ENCODE measurements around the gene TSNAX. TPM values are rescaled to one million over a fixed set of nuclear protein-coding genes. Genes with fewer than 3 reads are reported as not detected.

Gene TSNAX
- polyA plus RNA-seq, 1 donor (not counting 4 experiments of a cell fraction or from before 2014, with no cell fraction given), result 32.6 TPM

GRCh38 chr1:231610388-231610787 is 81.9 kb downstream of the TSNAX start:
- no peaks in the 10 kb centered on the region for H3K36me3 ChIP-seq (ENCODE audit: control insufficient read depth in 2 of 2, extremely low read depth in 1 of 2, insufficient read depth in 2 of 2, low read length in 2 of 2)
- dilution Hi-C loops (cut with MboI; ENCODE audit: extremely low pct_ligation_motif_present, low sequenced_read_pairs), result no loop called here
- DNase-seq (ENCODE audit: low read depth, low spot score) (no peak), FAIRE-seq (no peak)
- no peaks in the 10 kb centered on the region for H3K9me1 ChIP-seq (ENCODE audit: control insufficient read depth, extremely low read depth, insufficient read depth, low read length)
- H3K79me2 ChIP-seq (ENCODE audit: control insufficient read depth, insufficient read depth, low read length), result no peaks in the 10 kb centered on the region
- no peak overlapping the region for H2AFZ ChIP-seq (ENCODE audit: control insufficient read depth, low read length)
- H3K9me3 ChIP-seq (ENCODE audit: control insufficient read depth, low read depth, low read length), result no peaks in the 10 kb centered on the region
- no peak overlapping the region for H3K27ac ChIP-seq (ENCODE audit: control insufficient read depth, insufficient read depth, low read length)
- H4K20me1 ChIP-seq (ENCODE audit: control insufficient read depth, extremely low read depth, insufficient read depth, low read length), result no peaks in the 10 kb centered on the region
- H3K4me2 ChIP-seq (ENCODE audit: control insufficient read depth, extremely low read depth, insufficient read depth, low read depth, low read length), result no peak overlapping the region
- H3K27me3 ChIP-seq (ENCODE audit: control insufficient read depth, extremely low read depth, insufficient read depth, low read length), result no peaks in the 10 kb centered on the region
- H3K9ac ChIP-seq (ENCODE audit: control insufficient read depth, extremely low read depth, insufficient read depth, low read length), result no peak overlapping the region
- H3K4me3 ChIP-seq (ENCODE audit: control insufficient read depth in 2 of 3, extremely low read depth in 1 of 3, insufficient read depth in 2 of 3, low read depth in 1 of 3, low read length in 3 of 3), result no peak overlapping the region
- H3K4me1 ChIP-seq (ENCODE audit: control insufficient read depth, extremely low read depth, insufficient read depth, low read length), result no peaks in the 10 kb centered on the region
- TF ChIP-seq EZH2 (IDR thresholded peaks at IDR 0.05; ENCODE audit: low read length) (no peak), CTCF (optimal IDR thresholded peaks at IDR 0.05 in 1 of 3, IDR thresholded peaks at IDR 0.05 in 1 of 3, conservative IDR thresholded peaks at IDR 0.05 in 1 of 3; ENCODE audit: extremely low read depth in 1 of 3, insufficient read depth in 2 of 3, low read length in 3 of 3) (no peak)

- Histone ChIP-seq H4K20me1 (ENCODE audit: control insufficient read depth, extremely low read depth, insufficient read depth, low read length) (no peaks in the 10 kb centered on the region), H3K9me3 (ENCODE audit: control insufficient read depth, low read depth, low read length) (no peaks in the 10 kb centered on the region), H2AFZ (ENCODE audit: control insufficient read depth, low read length) (no peak overlapping the region), H3K79me2 (ENCODE audit: control insufficient read depth, insufficient read depth, low read length) (no peaks in the 10 kb centered on the region), H3K9me1 (ENCODE audit: control insufficient read depth, extremely low read depth, insufficient read depth, low read length) (no peaks in the 10 kb centered on the region), H3K36me3 (ENCODE audit: control insufficient read depth in 2 of 2, extremely low read depth in 1 of 2, insufficient read depth in 2 of 2, low read length in 2 of 2) (no peaks in the 10 kb centered on the region), H3K4me2 (ENCODE audit: control insufficient read depth, extremely low read depth, insufficient read depth, low read depth, low read length) (no peak overlapping the region), H3K4me1 (ENCODE audit: control insufficient read depth, extremely low read depth, insufficient read depth, low read length) (no peaks in the 10 kb centered on the region), H3K9ac (ENCODE audit: control insufficient read depth, extremely low read depth, insufficient read depth, low read length) (no peak overlapping the region), H3K27ac (ENCODE audit: control insufficient read depth, insufficient read depth, low read length) (no peak overlapping the region), H3K27me3 (ENCODE audit: control insufficient read depth, extremely low read depth, insufficient read depth, low read length) (no peaks in the 10 kb centered on the region), H3K4me3 (ENCODE audit: control insufficient read depth in 2 of 3, extremely low read depth in 1 of 3, insufficient read depth in 2 of 3, low read depth in 1 of 3, low read length in 3 of 3) (no peak overlapping the region)
- FAIRE-seq, result no peak
- DNase-seq (ENCODE audit: low read depth, low spot score), result no peak
- dilution Hi-C loops (cut with MboI; ENCODE audit: extremely low pct_ligation_motif_present, low sequenced_read_pairs), result no loop called here
- TF ChIP-seq EZH2 (IDR thresholded peaks at IDR 0.05; ENCODE audit: low read length) (no peak), CTCF (optimal IDR thresholded peaks at IDR 0.05 in 1 of 3, IDR thresholded peaks at IDR 0.05 in 1 of 3, conservative IDR thresholded peaks at IDR 0.05 in 1 of 3; ENCODE audit: extremely low read depth in 1 of 3, insufficient read depth in 2 of 3, low read length in 3 of 3) (no peak)
Measured at GRCh38 chr1:231611111-231611510, 82.6 kb downstream of the TSNAX start.
